Measurements from ENCODE around the gene PHLDA2. TPM values are rescaled to one million over a fixed set of nuclear protein-coding genes. Genes with fewer than 3 reads are reported as not detected.

Gene PHLDA2
- total RNA-seq, 1 experiment from 2014 or later: 101 TPM

DNA sequence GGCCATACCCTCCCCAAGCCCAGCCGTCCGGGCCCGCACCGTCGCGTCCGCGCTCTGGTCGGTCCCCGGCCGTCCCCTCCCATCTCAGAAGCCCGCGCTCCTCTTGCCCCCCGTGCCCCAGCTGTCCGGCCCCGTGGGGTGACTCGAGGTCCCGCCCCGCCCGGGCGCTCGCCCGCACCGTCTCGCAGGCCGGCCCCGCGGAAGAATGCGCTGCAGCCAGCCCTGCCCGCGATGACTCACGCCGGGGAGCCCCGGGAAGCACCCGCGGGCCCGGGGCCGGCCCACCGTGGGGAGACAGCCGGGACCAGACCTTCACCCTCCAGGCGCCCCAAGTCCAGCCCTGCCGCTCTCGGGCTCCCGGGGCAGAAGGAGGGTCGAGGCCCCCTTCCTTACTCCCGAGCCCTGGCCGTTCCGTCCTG is 320 bp upstream of the PHLDA2 start:
- Histone ChIP-seq H3K9ac (ENCODE audit: low read length) (peak overlapping the region; percentile 98), H3F3A (ENCODE audit: low read length, unreplicated experiment) (no peaks in the 10 kb centered on the region), H3K4me1 (ENCODE audit: insufficient read depth, low read length) (peaks cover 52% of the 10 kb centered on the region), H3K9me3 (ENCODE audit: low read length) (no peaks in the 10 kb centered on the region), H3K4me2 (ENCODE audit: low read length) (peak overlapping the region; percentile 99), H3K36me3 (ENCODE audit: low read depth, low read length) (peaks cover 12% of the 10 kb centered on the region; the same call in 1 of the 2 replicates), H3K27ac (ENCODE audit: low read length) (peak overlapping the region; percentile 99), H3K4me3 (ENCODE audit: low read length) (peak overlapping the region; percentile 78), H3K9me2 (replicated peaks; ENCODE audit: low read length) (no peaks in the 10 kb centered on the region), H3K79me2 (ENCODE audit: low read length) (peaks cover 42% of the 10 kb centered on the region), H4K20me1 (ENCODE audit: low read length) (peaks cover 25% of the 10 kb centered on the region), H3K27me3 (ENCODE audit: low read length) (no peaks in the 10 kb centered on the region), H2AFZ (ENCODE audit: low read length) (peak overlapping the region; percentile 58; the same call in 1 of the 2 replicates)
- BruUV-seq (replicated peaks): no TSS peak
- DNase-seq: peak; percentile 81
- ATAC-seq: peak; percentile 31
- POLR2A ChIA-PET (ENCODE audit: unreplicated experiment): interaction anchor here (0.6 to 1.5 kb wide), 5 partner anchors 37 to 170 kb away, joined by 3 to 8 read pairs (median 3); partner anchors contain the start of gene NAP1L4
- CTCF ChIA-PET: interaction anchor here (0.6 to 2.0 kb wide), 3 partner anchors 27 to 470 kb away, joined by 3 to 21 read pairs (median 3); no protein-coding TSS in a partner anchor
- intact Hi-C loops (cut with micrococcal nuclease): loop anchor here (2.0 kb wide), 1 partner anchor 17 kb away; no protein-coding TSS in a partner anchor
- TF ChIP-seq, protein P1, sequence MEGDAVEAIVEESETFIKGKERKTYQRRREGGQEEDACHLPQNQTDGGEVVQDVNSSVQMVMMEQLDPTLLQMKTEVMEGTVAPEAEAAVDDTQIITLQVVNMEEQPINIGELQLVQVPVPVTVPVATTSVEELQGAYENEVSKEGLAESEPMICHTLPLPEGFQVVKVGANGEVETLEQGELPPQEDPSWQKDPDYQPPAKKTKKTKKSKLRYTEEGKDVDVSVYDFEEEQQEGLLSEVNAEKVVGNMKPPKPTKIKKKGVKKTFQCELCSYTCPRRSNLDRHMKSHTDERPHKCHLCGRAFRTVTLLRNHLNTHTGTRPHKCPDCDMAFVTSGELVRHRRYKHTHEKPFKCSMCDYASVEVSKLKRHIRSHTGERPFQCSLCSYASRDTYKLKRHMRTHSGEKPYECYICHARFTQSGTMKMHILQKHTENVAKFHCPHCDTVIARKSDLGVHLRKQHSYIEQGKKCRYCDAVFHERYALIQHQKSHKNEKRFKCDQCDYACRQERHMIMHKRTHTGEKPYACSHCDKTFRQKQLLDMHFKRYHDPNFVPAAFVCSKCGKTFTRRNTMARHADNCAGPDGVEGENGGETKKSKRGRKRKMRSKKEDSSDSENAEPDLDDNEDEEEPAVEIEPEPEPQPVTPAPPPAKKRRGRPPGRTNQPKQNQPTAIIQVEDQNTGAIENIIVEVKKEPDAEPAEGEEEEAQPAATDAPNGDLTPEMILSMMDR (conservative IDR thresholded peaks at IDR 0.05; ENCODE audit: low read depth, low read length): no peak
- TF ChIP-seq EZH2phosphoT487 (IDR thresholded peaks at IDR 0.05; ENCODE audit: borderline replicate concordance, low read length) (no peak), EZH2 (IDR thresholded peaks at IDR 0.05; ENCODE audit: low read length, unreplicated experiment) (no peak)

DNA sequence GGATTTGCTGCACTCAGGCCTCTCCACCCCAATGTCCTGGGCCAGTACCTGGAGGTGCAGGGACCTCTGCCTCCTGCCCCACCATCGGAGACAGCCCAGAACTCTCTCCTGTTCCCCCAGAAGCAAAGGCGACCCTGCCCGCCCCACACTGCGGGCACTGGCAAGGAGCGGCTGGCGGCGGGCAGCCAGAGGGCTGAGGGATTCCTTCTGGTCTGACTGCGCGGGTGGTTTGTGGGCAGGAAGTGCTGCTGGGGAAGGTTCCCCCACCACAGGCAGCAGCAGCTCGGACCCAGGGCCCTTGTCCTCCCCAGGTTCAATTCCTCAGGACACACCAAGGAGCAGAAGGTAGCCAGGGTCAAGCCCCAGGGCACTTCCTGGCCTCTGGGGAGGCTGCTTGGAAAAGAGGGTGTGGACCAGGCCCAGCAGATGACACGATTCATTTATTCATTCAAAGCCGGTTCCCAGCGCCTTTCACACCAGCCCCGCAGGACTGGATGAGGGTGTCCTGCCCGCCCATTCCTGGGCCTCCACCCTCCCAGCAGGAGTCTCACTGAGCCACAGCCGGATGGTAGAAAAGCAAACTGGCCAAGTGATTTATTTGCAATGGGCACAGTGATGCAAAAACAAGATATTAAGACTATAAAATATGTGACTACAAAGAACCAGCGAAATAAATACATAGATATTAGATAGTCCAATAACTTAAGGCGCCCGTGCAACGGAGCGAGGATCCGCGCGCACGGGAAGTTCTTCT is 1.2 kb downstream of the PHLDA2 start:
- Histone ChIP-seq H3K36me3 (ENCODE audit: low read depth, low read length) (peaks cover 12% of the 10 kb centered on the region; the same call in 1 of the 2 replicates), H3F3A (ENCODE audit: low read length, unreplicated experiment) (no peaks in the 10 kb centered on the region), H3K9me2 (replicated peaks; ENCODE audit: low read length) (no peaks in the 10 kb centered on the region), H3K9me3 (ENCODE audit: low read length) (no peaks in the 10 kb centered on the region), H2AFZ (ENCODE audit: low read length) (no peak overlapping the region), H3K4me1 (ENCODE audit: insufficient read depth, low read length) (peaks cover 48% of the 10 kb centered on the region), H3K4me3 (ENCODE audit: low read length) (peak overlapping the region; percentile 74), H3K27me3 (ENCODE audit: low read length) (no peaks in the 10 kb centered on the region), H3K79me2 (ENCODE audit: low read length) (peaks cover 42% of the 10 kb centered on the region), H4K20me1 (ENCODE audit: low read length) (peaks cover 25% of the 10 kb centered on the region), H3K9ac (ENCODE audit: low read length) (peak overlapping the region; percentile 98), H3K4me2 (ENCODE audit: low read length) (peak overlapping the region; percentile 84), H3K27ac (ENCODE audit: low read length) (peak overlapping the region; percentile 99)
- DNase-seq: peak; percentile 41
- BruUV-seq (replicated peaks): no TSS peak
- ChIA-PET CTCF (interaction anchor here (0.6 kb wide), 1 partner anchor 44 kb away, joined by 4 read pairs; no protein-coding TSS in a partner anchor), POLR2A (ENCODE audit: unreplicated experiment) (interaction anchor here (0.6 kb wide), 1 partner anchor 82 kb away, joined by 3 read pairs; no protein-coding TSS in a partner anchor)
- TF ChIP-seq EZH2 (IDR thresholded peaks at IDR 0.05; ENCODE audit: low read length, unreplicated experiment): no peak
- TF ChIP-seq, protein P1 (conservative IDR thresholded peaks at IDR 0.05; ENCODE audit: low read depth, low read length): no peak
- no peak for TF ChIP-seq EZH2phosphoT487 (IDR thresholded peaks at IDR 0.05; ENCODE audit: borderline replicate concordance, low read length)
- ATAC-seq: no peak
- intact Hi-C loops (cut with micrococcal nuclease): loop anchor here (2.0 kb wide), 1 partner anchor 15 kb away; no protein-coding TSS in a partner anchor
